ENCODE data around the gene OR4N2.

- no peak for TF ChIP-seq CTCF (IDR thresholded peaks at IDR 0.05)
- TF ChIP-seq POLR2A (IDR thresholded peaks at IDR 0.05) = no peak
Measured at GRCh38 chr14:19771895-19772430, 31.6 kb upstream of the OR4N2 start.
